Transverse colon (tissue), 4 donors: ENCODE results near the gene PTGIS. TPM values are rescaled to one million over a fixed set of nuclear protein-coding genes. Genes with fewer than 3 reads are reported as not detected.

Experiments used
- DNase-seq: peaks from one replicate; pipeline ENCODE4 v3.0.0-alpha.2; 2019
- H3K27ac ChIP-seq, 4 donors: fragments of 200-600 bp; sonication (generic); 2 replicates each; pipeline ENCODE4 v1.5.1; 2016 to 2018; ENCODE audit warnings: inconsistent platforms in 4 of 4
- H3K27me3 ChIP-seq: fragments of 200-600 bp; sonication (generic); 2 replicates; pipeline ENCODE4 v1.5.1; 2017; ENCODE audit warnings: inconsistent platforms
- H3K36me3 ChIP-seq, 4 donors: fragments of 200-600 bp; sonication (generic); 2 replicates each; pipeline ENCODE4 v1.5.1; 2017 to 2019; ENCODE audit warnings: inconsistent platforms in 4 of 4
- H3K4me1 ChIP-seq, 4 donors: fragments of 200-600 bp; sonication (generic); 2 replicates each; pipeline ENCODE4 v1.5.1; 2017 to 2020; ENCODE audit warnings: inconsistent platforms in 4 of 4
- H3K4me3 ChIP-seq, 4 donors: fragments of 200-600 bp; sonication (generic); 1 replicate in 1 of 4; 2 replicates in 3 of 4; pipeline versions ENCODE4 v1.5.1 to v1.6.1; 2017 to 2019; ENCODE audit warnings: inconsistent platforms in 4 of 4
- H3K9me3 ChIP-seq, 2 donors: fragments of 200-600 bp; sonication (generic); 2 replicates each; pipeline ENCODE4 v1.5.1; 2017 to 2019; ENCODE audit warnings: inconsistent platforms in 2 of 2
- EP300 ChIP-seq: sonication (generic); formaldehyde crosslinking; IDR thresholded peaks from one replicate; pipeline ENCODE4 v1.6.1; 2017; ENCODE audit warnings: antibody characterized with exemption, low read depth
- POLR2A ChIP-seq: fragments of 450-650 bp; IDR thresholded peaks from one replicate; pipeline ENCODE4 v1.6.1; 2016; ENCODE audit warnings: antibody characterized with exemption, mild to moderate bottlenecking, moderate library complexity
- POLR2AphosphoS5 ChIP-seq, 3 donors: sonication (generic); formaldehyde crosslinking; IDR thresholded peaks; one replicate each; pipeline ENCODE4 v1.6.1; 2016; ENCODE audit warnings: antibody characterized with exemption in 3 of 3
- WGBS, 2 donors: methylation state at CpG; one replicate each; pipeline ENCODE4 v1.1.5; 2018; ENCODE audit warnings: low coverage in 1 of 2; 5-methylcytosine and 5-hydroxymethylcytosine counted together
- in situ Hi-C, 4 donors: fragments of 200-750 bp; cut with MboI; loops; one replicate each; pipeline versions ENCODE4 v1.15.0 to v1.15.1; 2017; ENCODE audit warnings: low sequenced_read_pairs in 3 of 4, low pct_ligation_motif_present in 1 of 4, low pct_unique_long_range_greater_than_20kb in 1 of 4
- intact Hi-C: fragments of 100-400 bp; cut with DNase I; formaldehyde crosslinking; loops from one replicate; pipeline ENCODE4 v1.15.1; 2023; ENCODE audit warnings: low total_unique reads
- total RNA-seq, 4 donors: library from RNA; depleted of rRNA; stranded (reverse); fragments of >200 nt; gene quantifications; one replicate each; pipeline ENCODE4 v1.1.0, GENCODE V29; 2016
- TF ChIP-seq, protein P1 (sequence below), 5 experiments: fragments of 200-600 bp in 3 of 5; fragments of 450-650 bp in 2 of 5; sonication (generic) in 3 of 5; IDR thresholded peaks; 1 replicate in 2 of 5; 2 replicates in 3 of 5; pipeline ENCODE4 v1.5.1; 2016 to 2017; ENCODE audit warnings: antibody characterized with exemption in 5 of 5, inconsistent platforms in 3 of 5, mild to moderate bottlenecking in 2 of 5, moderate library complexity in 1 of 5

PTGIS gene
- total RNA-seq, 4 donors from 2014 or later: 9.4 to 22.3 (median 15.6) TPM

GRCh38 chr20:49489688-49490087 lies 78.2 kb downstream of the PTGIS start:
- no peak for DNase-seq
- no peak overlapping the region for H3K4me3 ChIP-seq
- TF ChIP-seq POLR2A: no peak
- H3K9me3 ChIP-seq: no peaks in the 10 kb centered on the region
- intact Hi-C loops: no loop called here
- H3K36me3 ChIP-seq: no peaks in the 10 kb centered on the region
- peaks cover 0 to 2% (median under 1%) of the 10 kb centered on the region in 4 donors for H3K4me1 ChIP-seq
- peaks cover 44% of the 10 kb centered on the region for H3K27me3 ChIP-seq
- in situ Hi-C loops: loop anchor here in 3 of 4 donors (10.0 kb wide), 2 partner anchors 105 to 155 kb away; no protein-coding TSS in a partner anchor
- no peak overlapping the region for H3K27ac ChIP-seq
- 88 to 90% methylated on average over 4 to 5 of the region's 5 CpGs for WGBS, 2 donors

DNA sequence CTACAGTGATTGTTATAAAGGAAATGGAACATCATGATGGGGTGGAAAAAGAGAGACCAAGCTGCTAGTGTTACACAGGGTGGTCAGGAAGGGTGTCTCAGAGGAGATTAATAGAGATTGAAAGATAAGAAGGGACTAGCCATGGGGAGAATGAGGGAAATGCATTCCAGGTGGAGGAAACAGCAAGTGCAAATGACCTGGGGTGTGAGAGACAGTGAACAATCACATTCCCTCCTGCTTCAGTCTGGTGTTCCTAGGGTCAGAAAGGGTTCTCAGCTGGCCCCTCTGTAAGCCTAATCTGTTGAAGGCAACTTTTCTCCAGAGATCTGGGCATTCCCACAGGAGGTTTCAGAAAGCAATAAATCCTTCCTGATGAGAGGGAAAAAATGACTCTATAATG lies 81.9 kb downstream of the PTGIS start:
- DNase-seq: no peak
- in situ Hi-C loops: loop anchor here in 3 of 4 donors (10.0 kb wide), 2 partner anchors 101 to 151 kb away; no protein-coding TSS in a partner anchor
- H3K4me3 ChIP-seq: no peak overlapping the region
- H3K4me1 ChIP-seq: peaks cover 2 to 15% (median 11%) of the 10 kb centered on the region in 4 donors
- H3K9me3 ChIP-seq: no peaks in the 10 kb centered on the region
- TF ChIP-seq POLR2A (no peak), POLR2AphosphoS5 (IDR thresholded peaks at IDR 0.05) (no peak), EP300 (no peak)
- TF ChIP-seq, protein P1, sequence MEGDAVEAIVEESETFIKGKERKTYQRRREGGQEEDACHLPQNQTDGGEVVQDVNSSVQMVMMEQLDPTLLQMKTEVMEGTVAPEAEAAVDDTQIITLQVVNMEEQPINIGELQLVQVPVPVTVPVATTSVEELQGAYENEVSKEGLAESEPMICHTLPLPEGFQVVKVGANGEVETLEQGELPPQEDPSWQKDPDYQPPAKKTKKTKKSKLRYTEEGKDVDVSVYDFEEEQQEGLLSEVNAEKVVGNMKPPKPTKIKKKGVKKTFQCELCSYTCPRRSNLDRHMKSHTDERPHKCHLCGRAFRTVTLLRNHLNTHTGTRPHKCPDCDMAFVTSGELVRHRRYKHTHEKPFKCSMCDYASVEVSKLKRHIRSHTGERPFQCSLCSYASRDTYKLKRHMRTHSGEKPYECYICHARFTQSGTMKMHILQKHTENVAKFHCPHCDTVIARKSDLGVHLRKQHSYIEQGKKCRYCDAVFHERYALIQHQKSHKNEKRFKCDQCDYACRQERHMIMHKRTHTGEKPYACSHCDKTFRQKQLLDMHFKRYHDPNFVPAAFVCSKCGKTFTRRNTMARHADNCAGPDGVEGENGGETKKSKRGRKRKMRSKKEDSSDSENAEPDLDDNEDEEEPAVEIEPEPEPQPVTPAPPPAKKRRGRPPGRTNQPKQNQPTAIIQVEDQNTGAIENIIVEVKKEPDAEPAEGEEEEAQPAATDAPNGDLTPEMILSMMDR (IDR thresholded peaks at IDR 0.05): no peak
- H3K36me3 ChIP-seq: no peaks in the 10 kb centered on the region
- intact Hi-C loops: no loop called here
- no peak overlapping the region for H3K27ac ChIP-seq
- H3K27me3 ChIP-seq: peaks cover 71% of the 10 kb centered on the region

DNA sequence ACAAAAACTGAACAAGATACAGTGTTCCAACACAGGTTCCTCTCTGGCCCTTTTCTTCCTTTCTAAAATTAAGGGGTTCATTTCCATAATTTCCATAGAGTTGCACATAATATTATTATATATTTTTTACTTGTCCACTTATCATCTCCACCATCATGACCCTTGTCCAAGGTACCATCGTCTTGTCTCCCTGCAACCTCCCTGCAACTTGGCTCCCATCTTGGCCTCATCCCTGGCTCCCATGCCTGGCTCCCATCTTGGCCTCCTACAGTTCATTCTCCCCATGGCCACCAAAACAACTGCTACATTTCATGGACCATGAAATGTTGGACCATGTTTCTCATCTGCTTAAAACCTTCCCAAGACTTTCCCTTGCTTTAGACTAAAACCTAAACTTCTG lies 82.4 kb downstream of the PTGIS start:
- Histone ChIP-seq H3K4me1 (peaks cover 2 to 15% (median 11%) of the 10 kb centered on the region in 4 donors), H3K9me3 (no peaks in the 10 kb centered on the region), H3K4me3 (no peak overlapping the region), H3K27me3 (peaks cover 68% of the 10 kb centered on the region), H3K27ac (no peak overlapping the region), H3K36me3 (no peaks in the 10 kb centered on the region)
- in situ Hi-C loops: loop anchor here in 3 of 4 donors (10.0 kb wide), 2 partner anchors 101 to 151 kb away; no protein-coding TSS in a partner anchor
- DNase-seq: no peak
- 64 to 68% methylated on average over 1 of the region's 1 CpG for WGBS, 2 donors
- no peak for TF ChIP-seq EP300
- TF ChIP-seq, protein P1 (IDR thresholded peaks at IDR 0.05): no peak
- no peak for TF ChIP-seq POLR2AphosphoS5 (IDR thresholded peaks at IDR 0.05)
- no peak for TF ChIP-seq POLR2A
- intact Hi-C loops: loop anchor here (2.0 kb wide), 1 partner anchor 151 kb away; no protein-coding TSS in a partner anchor

- intact Hi-C loops (loop anchor here (2.0 to 5.0 kb wide), 2 partner anchors 102 to 150 kb away; no protein-coding TSS in a partner anchor), in situ Hi-C loops (loop anchor here in 3 of 4 donors (10.0 kb wide), 2 partner anchors 100 to 150 kb away; no protein-coding TSS in a partner anchor)
- Histone ChIP-seq H3K27ac (peak overlapping the region in 3 of 4 donors; percentile 8 to 22 (median 10)), H3K9me3 (no peaks in the 10 kb centered on the region), H3K27me3 (peaks cover 64% of the 10 kb centered on the region), H3K4me3 (peak overlapping the region; percentile 12 to 41 (median 24)), H3K4me1 (peaks cover 2 to 15% (median 11%) of the 10 kb centered on the region in 4 donors), H3K36me3 (no peaks in the 10 kb centered on the region)
- WGBS, 2 donors: 2 to 6% methylated on average over 9 to 52 of the region's 61 CpGs
- DNase-seq: peak; percentile 76
- TF ChIP-seq, protein P1 (IDR thresholded peaks at IDR 0.05): peak; percentile 71 to 85 (median 75)
- TF ChIP-seq POLR2A: no peak
These were observed 83.5 kb downstream of the PTGIS start for GRCh38 chr20:49484180-49485140.
